H9 (cell line): ENCODE measurements around the gene AMPH. TPM values are rescaled to one million over a fixed set of nuclear protein-coding genes. Genes with fewer than 3 reads are reported as not detected.

Source experiments
- DNase-seq: peaks from one replicate; pipeline ENCODE4 v3.0.0-alpha.2; 2017
- H2AFZ ChIP-seq: one replicate; pipeline ENCODE4 v1.6.1; 2013; ENCODE audit warnings: mild to moderate bottlenecking, low read length, control low read depth, moderate library complexity
- H2AK5ac ChIP-seq: 2 replicates; pipeline ENCODE4 v1.6.1; 2013; ENCODE audit warnings: low read length, control low read depth, mixed read lengths; ENCODE audit not compliant: insufficient read length
- H2BK120ac ChIP-seq: one replicate; pipeline ENCODE4 v1.6.1; 2013; ENCODE audit warnings: low read depth, mild to moderate bottlenecking, low read length, control low read depth, inconsistent platforms; ENCODE audit not compliant: poor library complexity, severe bottlenecking
- H2BK12ac ChIP-seq: 2 replicates; pipeline ENCODE4 v1.6.1; 2013; ENCODE audit warnings: low read length, control low read depth, mixed read lengths, low read depth; ENCODE audit not compliant: insufficient read length
- H2BK15ac ChIP-seq: 2 replicates; pipeline ENCODE4 v1.6.1; 2013; ENCODE audit warnings: low read depth, low read length, control low read depth
- H2BK20ac ChIP-seq: one replicate; pipeline ENCODE4 v1.6.1; 2013; ENCODE audit warnings: low read depth, mild to moderate bottlenecking, low read length, control low read depth, inconsistent platforms; ENCODE audit not compliant: poor library complexity, severe bottlenecking
- H2BK5ac ChIP-seq: 2 replicates; pipeline ENCODE4 v1.6.1; 2013; ENCODE audit warnings: low read length, control low read depth, mixed read lengths; ENCODE audit not compliant: insufficient read length
- H3K14ac ChIP-seq: 2 replicates; pipeline ENCODE4 v1.6.1; 2013; ENCODE audit warnings: low read length, control low read depth; ENCODE audit not compliant: insufficient read depth
- H3K18ac ChIP-seq: 2 replicates; pipeline ENCODE4 v1.6.1; 2013; ENCODE audit warnings: low read depth, mild to moderate bottlenecking, mixed read lengths, low read length, control low read depth; ENCODE audit not compliant: insufficient read length
- H3K23ac ChIP-seq: 2 replicates; pipeline ENCODE4 v1.6.1; 2013; ENCODE audit warnings: low read length, control low read depth, mixed read lengths, low read depth; ENCODE audit not compliant: insufficient read length
- H3K23me2 ChIP-seq: 2 replicates; pipeline ENCODE4 v1.6.1; 2013; ENCODE audit warnings: low read depth, mild to moderate bottlenecking, mixed read lengths, low read length, control low read depth; ENCODE audit not compliant: insufficient read length, poor library complexity, severe bottlenecking
- H3K27ac ChIP-seq: 2 replicates; pipeline ENCODE4 v1.5.1; 2013; ENCODE audit warnings: low read length, control low read depth, mixed read lengths, low read depth; ENCODE audit not compliant: insufficient read length
- H3K27me3 ChIP-seq: 2 replicates; pipeline ENCODE4 v1.6.1; 2013; ENCODE audit warnings: low read length, control low read depth, inconsistent platforms; ENCODE audit not compliant: insufficient read depth
- H3K4ac ChIP-seq: 2 replicates; pipeline ENCODE4 v1.6.1; 2013; ENCODE audit warnings: low read depth, mild to moderate bottlenecking, control low read depth, inconsistent platforms, low read length, moderate library complexity
- H3K4me1 ChIP-seq: 2 replicates; pipeline ENCODE4 v1.6.1; 2013; ENCODE audit warnings: low read length, control low read depth, inconsistent platforms; ENCODE audit not compliant: insufficient read depth
- H3K4me2 ChIP-seq: 2 replicates; pipeline ENCODE4 v1.6.1; 2013; ENCODE audit warnings: low read length, control low read depth, mixed read lengths; ENCODE audit not compliant: insufficient read length, insufficient read depth
- H3K56ac ChIP-seq: 2 replicates; pipeline ENCODE4 v1.6.1; 2013; ENCODE audit warnings: low read depth, mild to moderate bottlenecking, mixed read lengths, low read length, control low read depth; ENCODE audit not compliant: insufficient read length
- H3K79me1 ChIP-seq: 2 replicates; pipeline ENCODE4 v1.6.1; 2013; ENCODE audit warnings: low read depth, mild to moderate bottlenecking, moderate library complexity, low read length, control low read depth, inconsistent platforms; ENCODE audit not compliant: insufficient read depth, poor library complexity, severe bottlenecking
- H3K79me2 ChIP-seq: 2 replicates; pipeline ENCODE4 v1.6.1; 2013; ENCODE audit warnings: low read length, control low read depth, inconsistent platforms; ENCODE audit not compliant: insufficient read depth
- H3K9ac ChIP-seq: 2 replicates; pipeline ENCODE4 v1.6.1; 2013; ENCODE audit warnings: low read length, control low read depth, mixed read lengths; ENCODE audit not compliant: insufficient read length; ENCODE audit errors: extremely low read depth
- H3K9me3 ChIP-seq: one replicate; pipeline ENCODE4 v1.6.1; 2013; ENCODE audit warnings: low read depth, low read length, inconsistent platforms; ENCODE audit not compliant: control insufficient read depth
- H3T11ph ChIP-seq: one replicate; pipeline ENCODE4 v1.6.1; 2013; ENCODE audit warnings: mild to moderate bottlenecking, low read length, control low read depth, inconsistent platforms
- H4K20me1 ChIP-seq: one replicate; pipeline ENCODE4 v1.6.1; 2013; ENCODE audit not compliant: control insufficient read depth, insufficient read length, insufficient read depth
- H4K5ac ChIP-seq: 2 replicates; pipeline ENCODE4 v1.6.1; 2013; ENCODE audit warnings: low read depth, mild to moderate bottlenecking, mixed read lengths, low read length, control low read depth; ENCODE audit not compliant: insufficient read length
- H4K8ac ChIP-seq: replicated peaks from 2 replicates; pipeline ENCODE4 v1.6.1; 2013; ENCODE audit warnings: low read length, control low read depth, mixed read lengths, low read depth; ENCODE audit not compliant: insufficient read length
- H4K91ac ChIP-seq: 2 replicates; pipeline ENCODE4 v1.6.1; 2013; ENCODE audit warnings: low read depth, mild to moderate bottlenecking, moderate library complexity, mixed read lengths, low read length, control low read depth; ENCODE audit not compliant: insufficient read length
- H3K27ac Mint-ChIP-seq, 3 experiments: 2 replicates in 2 of 3; 3 replicates in 1 of 3; pipeline ENCODE4 v1.8.0; 2020 to 2021; ENCODE audit warnings: mixed read lengths in 3 of 3, mild to moderate bottlenecking in 1 of 3, moderate library complexity in 1 of 3
- H3K27me3 Mint-ChIP-seq: 2 replicates; pipeline ENCODE4 v1.8.0; 2021; ENCODE audit warnings: low read depth, mild to moderate bottlenecking, moderate library complexity, mixed read lengths
- H3K36me3 Mint-ChIP-seq, 3 experiments: 2 replicates in 2 of 3; 3 replicates in 1 of 3; pipeline ENCODE4 v1.8.0; 2020 to 2021; ENCODE audit warnings: low read depth in 3 of 3, mixed read lengths in 3 of 3; ENCODE audit not compliant: insufficient read depth in 1 of 3
- H3K4me1 Mint-ChIP-seq, 2 experiments: 2 replicates each; pipeline ENCODE4 v1.8.0; 2020; ENCODE audit warnings: mixed read lengths in 2 of 2
- H3K4me3 Mint-ChIP-seq, 2 experiments: 2 replicates in 1 of 2; 3 replicates in 1 of 2; pipeline ENCODE4 v1.8.0; 2020 to 2021; ENCODE audit warnings: mild to moderate bottlenecking in 2 of 2, mixed read lengths in 2 of 2, moderate library complexity in 1 of 2
- H3K9me3 Mint-ChIP-seq, 2 experiments: 2 replicates in 1 of 2; 3 replicates in 1 of 2; pipeline ENCODE4 v1.8.0; 2020; ENCODE audit warnings: mild to moderate bottlenecking in 2 of 2, mixed read lengths in 2 of 2, moderate library complexity in 1 of 2
- WGBS: extraction: QIAGEN DNeasy Blood & Tissue Kit; methylation state at CpG from one replicate; pipeline ENCODE4 v1.1.7; 2013; ENCODE audit warnings: missing lambda C conversion rate, low lambda C conversion rate, mixed read lengths; ENCODE audit not compliant: insufficient read length; ENCODE audit errors: extremely low coverage; 5-methylcytosine and 5-hydroxymethylcytosine counted together
- total RNA-seq: library from RNA; stranded (reverse); gene quantifications from 2 replicates; pipeline ENCODE4 v1.2.1, GENCODE V29; 2021
- TF ChIP-seq, protein P1 (sequence below): fragments of 200-600 bp; sonication (generic); conservative IDR thresholded peaks from 3 replicates; pipeline ENCODE4 v1.8.0; 2021; ENCODE audit warnings: antibody characterized with exemption, mild to moderate bottlenecking

The AMPH gene
- total RNA-seq, 1 experiment from 2014 or later = 4.8 TPM

- H3T11ph ChIP-seq = no peak overlapping the region
- WGBS = no CpG with 5 or more reads among the region's 2 CpGs
- H3K36me3 Mint-ChIP-seq = peaks cover 3 to 11% (median 6%) of the 10 kb centered on the region in 3 experiments; a peak in 6 of 7 replicates
- H3K27ac ChIP-seq = no peak overlapping the region
- no peaks in the 10 kb centered on the region for H3K27me3 Mint-ChIP-seq
- H4K91ac ChIP-seq = no peak overlapping the region
- H3K79me1 ChIP-seq = no peaks in the 10 kb centered on the region
- no peak overlapping the region for H3K9ac ChIP-seq
- H3K9me3 Mint-ChIP-seq = peaks cover 9 to 12% of the 10 kb centered on the region in 2 experiments; a peak in 4 of 5 replicates
- H3K14ac ChIP-seq = no peak overlapping the region
- no peak overlapping the region for H2BK15ac ChIP-seq
- H3K18ac ChIP-seq = no peak overlapping the region
- H2AFZ ChIP-seq = no peak overlapping the region
- no peak for DNase-seq
- H3K9me3 ChIP-seq = no peaks in the 10 kb centered on the region
- no peak overlapping the region for H3K27ac Mint-ChIP-seq
- H2BK20ac ChIP-seq = no peak overlapping the region
- no peak overlapping the region for H4K5ac ChIP-seq
- no peak overlapping the region for H2BK120ac ChIP-seq
- no peak overlapping the region for H2BK5ac ChIP-seq
- no peak overlapping the region for H4K8ac ChIP-seq
- H3K27me3 ChIP-seq = no peaks in the 10 kb centered on the region
- no peaks in the 10 kb centered on the region for H3K4me1 ChIP-seq
- H3K23ac ChIP-seq = no peak overlapping the region
- H2AK5ac ChIP-seq = no peak overlapping the region
- H2BK12ac ChIP-seq = no peak overlapping the region
- H3K4ac ChIP-seq = no peak overlapping the region
- H3K23me2 ChIP-seq = no peaks in the 10 kb centered on the region
- TF ChIP-seq, protein P1, sequence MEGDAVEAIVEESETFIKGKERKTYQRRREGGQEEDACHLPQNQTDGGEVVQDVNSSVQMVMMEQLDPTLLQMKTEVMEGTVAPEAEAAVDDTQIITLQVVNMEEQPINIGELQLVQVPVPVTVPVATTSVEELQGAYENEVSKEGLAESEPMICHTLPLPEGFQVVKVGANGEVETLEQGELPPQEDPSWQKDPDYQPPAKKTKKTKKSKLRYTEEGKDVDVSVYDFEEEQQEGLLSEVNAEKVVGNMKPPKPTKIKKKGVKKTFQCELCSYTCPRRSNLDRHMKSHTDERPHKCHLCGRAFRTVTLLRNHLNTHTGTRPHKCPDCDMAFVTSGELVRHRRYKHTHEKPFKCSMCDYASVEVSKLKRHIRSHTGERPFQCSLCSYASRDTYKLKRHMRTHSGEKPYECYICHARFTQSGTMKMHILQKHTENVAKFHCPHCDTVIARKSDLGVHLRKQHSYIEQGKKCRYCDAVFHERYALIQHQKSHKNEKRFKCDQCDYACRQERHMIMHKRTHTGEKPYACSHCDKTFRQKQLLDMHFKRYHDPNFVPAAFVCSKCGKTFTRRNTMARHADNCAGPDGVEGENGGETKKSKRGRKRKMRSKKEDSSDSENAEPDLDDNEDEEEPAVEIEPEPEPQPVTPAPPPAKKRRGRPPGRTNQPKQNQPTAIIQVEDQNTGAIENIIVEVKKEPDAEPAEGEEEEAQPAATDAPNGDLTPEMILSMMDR = no peak
- H3K4me2 ChIP-seq = no peak overlapping the region
- H3K4me1 Mint-ChIP-seq = peaks cover 8 to 10% of the 10 kb centered on the region in 2 experiments
- no peak overlapping the region for H3K4me3 Mint-ChIP-seq
- no peak overlapping the region for H3K56ac ChIP-seq
- H3K79me2 ChIP-seq = no peaks in the 10 kb centered on the region
- no peaks in the 10 kb centered on the region for H4K20me1 ChIP-seq
Observed at GRCh38 chr7:38592737-38593288, 38.4 kb downstream of the AMPH start.
